Renal cortical epithelial cell (primary cell): Measurements from ENCODE around the gene NREP. TPM values are rescaled to one million over a fixed set of nuclear protein-coding genes. Genes with fewer than 3 reads are reported as not detected.
A peak's percentile ranks its signal among the peaks of the same experiment; 100 is the strongest.

ENCODE experiments used
- DNase-seq: peaks from one replicate; pipeline ENCODE4 v3.0.0-alpha.2; 2011; ENCODE audit warnings: low read depth
- total RNA-seq: library from RNA; depleted of rRNA; stranded (reverse); fragments of >200 nt; gene quantifications from 2 replicates; pipeline ENCODE4 v1.2.3, GENCODE V29; 2014

NREP gene
- total RNA-seq, 1 donor from 2014 or later: 85.8 TPM

GRCh38 chr5:111697215-111697614, 59.8 kb downstream of the NREP start:
- DNase-seq: peak; percentile 43

- DNase-seq: no peak
Measured at GRCh38 chr5:111695991-111696390, 61.0 kb downstream of the NREP start.

GRCh38 chr5:111694133-111694532, 62.9 kb downstream of the NREP start:
- peak; percentile 99 for DNase-seq

GRCh38 chr5:111691914-111692313, 65.1 kb downstream of the NREP start:
- DNase-seq: no peak

- DNase-seq: no peak
Measured at GRCh38 chr5:111691508-111691907, 65.5 kb downstream of the NREP start.

GRCh38 chr5:111689357-111689935, 67.5 kb downstream of the NREP start:
- peak; percentile 87 for DNase-seq

- DNase-seq: no peak
Measured at GRCh38 chr5:111685969-111686368, 71.0 kb downstream of the NREP start.

- DNase-seq: no peak
Measured at GRCh38 chr5:111682641-111683040, 74.4 kb downstream of the NREP start.

- DNase-seq: no peak
Measured at GRCh38 chr5:111682121-111682520, 74.9 kb downstream of the NREP start.

GRCh38 chr5:111681414-111682120, 75.4 kb downstream of the NREP start:
- no peak for DNase-seq

GRCh38 chr5:111680737-111681413, 76.1 kb downstream of the NREP start:
- peak; percentile 98 for DNase-seq

- DNase-seq: no peak
Measured at GRCh38 chr5:111679611-111680010, 77.4 kb downstream of the NREP start.

Other genes starting within 250 kb of the NREP start
- gene STARD4, start 244.7 kb downstream of the NREP start, total RNA-seq: 29.5 and 120 TPM in 2 replicates